RWPE2 (cell line): ENCODE results near the gene FIP1L1.

ENCODE experiments used
- ATAC-seq: fragments of 200-7000 bp; cut with Tn5 transposase; 3 replicates; pipeline ENCODE4 v1.9.1; 2021; ENCODE audit warnings: low read depth
- DNase-seq: peaks from one replicate; pipeline ENCODE4 v3.0.0-alpha.2; 2020; ENCODE audit warnings: low spot score
- H3K27ac ChIP-seq: fragments of 450-650 bp; 2 replicates; pipeline ENCODE4 v1.5.1; 2017; ENCODE audit warnings: mild to moderate bottlenecking; ENCODE audit not compliant: poor library complexity, severe bottlenecking
- H3K27me3 ChIP-seq: fragments of 250-450 bp; sonication (Bioruptor Pico); 2 replicates; pipeline ENCODE4 v1.5.1; 2021; ENCODE audit warnings: mild to moderate bottlenecking, moderate library complexity; ENCODE audit not compliant: insufficient read depth, poor library complexity, severe bottlenecking
- H3K36me3 ChIP-seq: fragments of 250-450 bp; sonication (Bioruptor Pico); 2 replicates; pipeline ENCODE4 v1.5.1; 2020; ENCODE audit warnings: low read depth, mild to moderate bottlenecking, moderate library complexity
- H3K4me1 ChIP-seq: fragments of 250-450 bp; sonication (Bioruptor Pico); 2 replicates; pipeline ENCODE4 v1.5.1; 2021; ENCODE audit warnings: mild to moderate bottlenecking, moderate library complexity; ENCODE audit not compliant: insufficient read depth, poor library complexity, severe bottlenecking
- H3K4me3 ChIP-seq: fragments of 250-450 bp; sonication (Bioruptor Pico); 2 replicates; pipeline ENCODE4 v1.5.1; 2021; ENCODE audit warnings: mild to moderate bottlenecking, moderate library complexity; ENCODE audit not compliant: severe bottlenecking
- H3K9me3 ChIP-seq: fragments of 250-450 bp; sonication (Bioruptor Pico); 2 replicates; pipeline ENCODE4 v1.5.1; 2021; ENCODE audit warnings: mild to moderate bottlenecking, moderate library complexity; ENCODE audit not compliant: severe bottlenecking
- TF ChIP-seq, protein P1 (sequence below): fragments of 450-650 bp; IDR thresholded peaks from one replicate; pipeline ENCODE4 v1.5.1; 2017; ENCODE audit warnings: mild to moderate bottlenecking, moderate library complexity; ENCODE audit not compliant: poor library complexity, severe bottlenecking

FIP1L1 gene

DNA sequence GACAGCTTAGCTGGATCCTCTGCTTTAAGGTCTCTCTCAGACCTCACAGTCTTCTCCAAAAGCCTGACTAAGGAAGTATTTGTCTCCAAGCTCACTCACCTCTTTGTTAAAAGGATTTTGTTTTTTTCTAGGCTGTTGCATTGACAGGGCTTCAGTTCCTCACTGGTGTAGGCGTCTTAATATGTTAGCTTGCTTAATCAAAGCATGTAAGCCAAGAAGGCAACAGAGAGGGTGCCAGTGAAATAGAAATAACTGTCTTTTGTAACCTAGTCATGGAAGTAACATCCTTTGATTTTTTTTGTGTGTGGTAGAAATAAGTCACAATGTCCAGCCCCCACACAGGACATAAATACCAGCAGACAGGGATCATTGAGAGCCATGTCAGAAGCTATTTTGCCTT, 58.8 kb downstream of the FIP1L1 start:
- TF ChIP-seq, protein P1, sequence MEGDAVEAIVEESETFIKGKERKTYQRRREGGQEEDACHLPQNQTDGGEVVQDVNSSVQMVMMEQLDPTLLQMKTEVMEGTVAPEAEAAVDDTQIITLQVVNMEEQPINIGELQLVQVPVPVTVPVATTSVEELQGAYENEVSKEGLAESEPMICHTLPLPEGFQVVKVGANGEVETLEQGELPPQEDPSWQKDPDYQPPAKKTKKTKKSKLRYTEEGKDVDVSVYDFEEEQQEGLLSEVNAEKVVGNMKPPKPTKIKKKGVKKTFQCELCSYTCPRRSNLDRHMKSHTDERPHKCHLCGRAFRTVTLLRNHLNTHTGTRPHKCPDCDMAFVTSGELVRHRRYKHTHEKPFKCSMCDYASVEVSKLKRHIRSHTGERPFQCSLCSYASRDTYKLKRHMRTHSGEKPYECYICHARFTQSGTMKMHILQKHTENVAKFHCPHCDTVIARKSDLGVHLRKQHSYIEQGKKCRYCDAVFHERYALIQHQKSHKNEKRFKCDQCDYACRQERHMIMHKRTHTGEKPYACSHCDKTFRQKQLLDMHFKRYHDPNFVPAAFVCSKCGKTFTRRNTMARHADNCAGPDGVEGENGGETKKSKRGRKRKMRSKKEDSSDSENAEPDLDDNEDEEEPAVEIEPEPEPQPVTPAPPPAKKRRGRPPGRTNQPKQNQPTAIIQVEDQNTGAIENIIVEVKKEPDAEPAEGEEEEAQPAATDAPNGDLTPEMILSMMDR: no peak
- no peaks in the 10 kb centered on the region for H3K27me3 ChIP-seq
- H3K27ac ChIP-seq: no peak overlapping the region
- H3K4me1 ChIP-seq: no peaks in the 10 kb centered on the region
- peaks cover 84% of the 10 kb centered on the region for H3K36me3 ChIP-seq
- H3K9me3 ChIP-seq: no peaks in the 10 kb centered on the region
- ATAC-seq (no peak), DNase-seq (no peak)
- no peak overlapping the region for H3K4me3 ChIP-seq

DNA sequence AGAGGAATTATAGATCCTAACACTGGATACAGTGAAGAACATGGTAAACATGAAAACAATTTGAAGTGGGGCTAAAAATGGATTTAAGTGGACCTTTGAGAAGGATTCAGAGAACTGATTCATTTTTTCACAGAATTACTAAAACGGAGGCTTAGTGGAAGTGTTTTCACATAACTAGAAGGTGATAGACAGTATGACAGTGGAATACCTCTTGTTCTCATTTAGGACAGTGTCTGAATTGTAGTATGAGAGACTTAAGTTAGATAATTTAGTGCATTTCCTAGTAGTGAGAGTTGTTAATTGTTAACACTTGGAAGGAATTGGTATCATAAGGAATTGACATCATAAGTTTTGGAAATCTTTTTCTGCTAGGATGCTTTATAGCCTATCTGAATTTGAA, 64.1 kb downstream of the FIP1L1 start:
- TF ChIP-seq, protein P1: no peak
- Histone ChIP-seq H3K4me3 (no peak overlapping the region), H3K27ac (no peak overlapping the region), H3K27me3 (no peaks in the 10 kb centered on the region), H3K9me3 (no peaks in the 10 kb centered on the region), H3K4me1 (no peaks in the 10 kb centered on the region), H3K36me3 (peaks cover 67% of the 10 kb centered on the region)
- no peak for ATAC-seq
- DNase-seq: no peak

DNA sequence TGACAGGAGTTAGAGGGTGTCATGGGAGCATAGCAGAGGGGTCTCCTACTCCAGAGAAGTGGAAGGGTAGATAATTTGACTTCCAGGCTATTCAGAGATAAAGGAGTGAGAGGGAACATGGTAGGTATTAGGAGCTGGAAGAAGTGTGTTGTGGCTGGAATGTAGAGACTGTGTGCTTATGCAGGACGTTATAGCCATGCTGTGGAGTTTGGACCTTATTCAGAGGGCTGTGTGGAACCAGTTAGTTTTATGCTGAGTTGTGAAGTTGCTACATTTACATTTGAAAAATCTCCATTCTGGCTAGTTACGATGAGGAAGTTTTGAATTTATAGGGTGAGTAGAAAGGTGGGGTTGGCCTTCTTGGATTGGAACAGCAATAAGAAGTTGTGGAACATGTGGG, 67.5 kb downstream of the FIP1L1 start:
- H3K36me3 ChIP-seq: peaks cover 71% of the 10 kb centered on the region
- ATAC-seq: no peak

DNA sequence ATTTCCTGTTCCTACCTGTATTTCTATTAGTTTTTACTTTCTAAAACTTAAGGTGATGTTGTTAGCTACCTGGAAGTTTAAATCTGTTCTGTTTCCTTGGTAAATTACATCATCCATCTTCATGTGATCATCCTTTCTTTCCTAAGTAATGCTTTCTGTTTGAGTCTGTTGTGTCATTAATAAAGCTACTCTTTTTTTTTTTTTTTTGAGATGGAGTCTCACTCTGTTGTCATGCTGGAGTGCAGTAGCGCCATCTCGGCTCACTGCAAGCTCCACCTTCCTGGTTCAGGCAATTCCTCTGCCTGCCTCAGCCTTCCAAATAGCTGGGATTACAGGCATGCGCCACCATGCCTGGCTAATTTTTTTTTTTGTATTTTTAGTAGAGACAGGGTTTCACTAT, 73.3 kb downstream of the FIP1L1 start:
- H3K27ac ChIP-seq: no peak overlapping the region
- H3K27me3 ChIP-seq: no peaks in the 10 kb centered on the region
- ATAC-seq (no peak), DNase-seq (no peak)
- TF ChIP-seq, protein P1: no peak
- H3K9me3 ChIP-seq: peaks cover 4% of the 10 kb centered on the region
- H3K4me3 ChIP-seq: no peak overlapping the region
- peaks cover 6% of the 10 kb centered on the region for H3K4me1 ChIP-seq
- peaks cover 65% of the 10 kb centered on the region for H3K36me3 ChIP-seq

More for the DNA sequence above, 67.5 kb downstream of the FIP1L1 start:
- H3K27me3 ChIP-seq: no peaks in the 10 kb centered on the region
- TF ChIP-seq, protein P1: no peak
- H3K9me3 ChIP-seq: peaks cover 4% of the 10 kb centered on the region
- H3K4me1 ChIP-seq: peaks cover 3% of the 10 kb centered on the region
- no peak overlapping the region for H3K4me3 ChIP-seq
- no peak for DNase-seq
- H3K27ac ChIP-seq: no peak overlapping the region

DNA sequence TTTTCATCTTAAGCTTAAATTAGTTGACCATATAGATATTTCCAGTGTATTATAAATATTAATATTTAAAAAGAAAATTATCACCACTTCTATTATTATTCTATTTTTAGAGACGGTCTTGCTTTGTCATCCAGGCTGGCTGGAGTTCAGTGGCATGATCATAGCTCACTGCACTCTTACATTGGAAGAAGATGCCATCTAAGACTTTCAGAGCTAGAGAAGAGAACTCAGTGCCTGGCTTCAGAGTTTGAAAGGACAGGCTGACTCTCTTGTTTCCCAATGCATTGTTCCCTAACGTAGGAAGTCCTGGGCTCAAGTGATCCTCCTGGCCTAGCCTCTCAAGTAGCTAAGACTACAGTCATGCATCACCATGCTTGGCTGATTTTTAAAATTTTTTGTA, 75.9 kb downstream of the FIP1L1 start:
- H3K9me3 ChIP-seq: peaks cover 4% of the 10 kb centered on the region
- no peak for ATAC-seq
- TF ChIP-seq, protein P1: no peak
- no peaks in the 10 kb centered on the region for H3K27me3 ChIP-seq
- DNase-seq: no peak
- H3K27ac ChIP-seq: no peak overlapping the region
- H3K4me1 ChIP-seq: peaks cover 3% of the 10 kb centered on the region
- no peak overlapping the region for H3K4me3 ChIP-seq
- peaks cover 68% of the 10 kb centered on the region for H3K36me3 ChIP-seq
